Measurements from ENCODE around the gene SLC25A22. TPM values are rescaled to one million over a fixed set of nuclear protein-coding genes. Genes with fewer than 3 reads are reported as not detected.

Gene SLC25A22
- total RNA-seq, 1 donor from 2014 or later = 16.3 TPM

- no peak for DNase-seq (ENCODE audit: low read depth)
Observed at GRCh38 chr11:790721-791564, 7.1 kb downstream of the SLC25A22 start.

- DNase-seq (ENCODE audit: low read depth) = no peak
Observed at GRCh38 chr11:789943-790342, 8.1 kb downstream of the SLC25A22 start, which contains the start of gene CEND1. TSS of gene CEND1 (minus strand) at chr11:790090. CDS start at chr11:788576, 1,514 bp downstream.

GRCh38 chr11:788953-789940 lies 8.8 kb downstream of the SLC25A22 start:
- DNase-seq (ENCODE audit: low read depth) = no peak

- DNase-seq (ENCODE audit: low read depth) = no peak
Observed at GRCh38 chr11:788009-788640, 10.0 kb downstream of the SLC25A22 start.

- DNase-seq (ENCODE audit: low read depth) = no peak
Observed at GRCh38 chr11:787084-787675, 10.9 kb downstream of the SLC25A22 start.

GRCh38 chr11:786235-787083 lies 11.6 kb downstream of the SLC25A22 start:
- no peak for DNase-seq (ENCODE audit: low read depth)

GRCh38 chr11:783581-784015 lies 14.5 kb downstream of the SLC25A22 start:
- DNase-seq (ENCODE audit: low read depth) = peak; percentile 46

GRCh38 chr11:782264-783174 lies 15.6 kb downstream of the SLC25A22 start:
- no peak for DNase-seq (ENCODE audit: low read depth)

- no peak for DNase-seq (ENCODE audit: low read depth)
Observed at GRCh38 chr11:779955-780532, 18.0 kb downstream of the SLC25A22 start.

- DNase-seq (ENCODE audit: low read depth) = no peak
Observed at GRCh38 chr11:778976-779954, 18.8 kb downstream of the SLC25A22 start.

- DNase-seq (ENCODE audit: low read depth) = peak; percentile 56
Observed at GRCh38 chr11:777288-778255, 20.5 kb downstream of the SLC25A22 start, which contains the start of gene GATD1. TSS of gene GATD1 (minus strand) at chr11:777487. CDS start at chr11:777462, 25 bp downstream.

- no peak for DNase-seq (ENCODE audit: low read depth)
Observed at GRCh38 chr11:776561-777287, 21.4 kb downstream of the SLC25A22 start.

GRCh38 chr11:776263-776560 lies 21.9 kb downstream of the SLC25A22 start:
- no peak for DNase-seq (ENCODE audit: low read depth)

- DNase-seq (ENCODE audit: low read depth) = peak; percentile 33
Observed at GRCh38 chr11:774873-775592, 23.0 kb downstream of the SLC25A22 start.

GRCh38 chr11:773830-774229 lies 24.3 kb downstream of the SLC25A22 start:
- no peak for DNase-seq (ENCODE audit: low read depth)
